Mucosa of descending colon (tissue), 3 donors: ENCODE data around the gene LSG1. TPM values are rescaled to one million over a fixed set of nuclear protein-coding genes. Genes with fewer than 3 reads are reported as not detected.
A peak's percentile ranks its signal among the peaks of the same experiment; 100 is the strongest.

Experiments
- ATAC-seq: fragments of 200-7000 bp; cut with Tn5 transposase; one replicate; pipeline ENCODE4 v1.9.1; 2020; ENCODE audit warnings: mild to moderate bottlenecking, moderate library complexity
- DNase-seq, 3 donors: peaks; one replicate each; pipeline ENCODE4 v3.0.0-alpha.2; 2020
- H3K36me3 ChIP-seq: fragments of 200-600 bp; one replicate; pipeline ENCODE4 v1.8.0; 2021; ENCODE audit warnings: low read depth, mild to moderate bottlenecking
- H3K4me1 ChIP-seq: fragments of 200-600 bp; one replicate; pipeline ENCODE4 v1.8.0; 2021; ENCODE audit warnings: low read depth, mild to moderate bottlenecking
- H3K4me3 ChIP-seq: fragments of 200-600 bp; one replicate; pipeline ENCODE4 v1.8.0; 2021; ENCODE audit warnings: mild to moderate bottlenecking
- H3K9me3 ChIP-seq: fragments of 200-600 bp; one replicate; pipeline ENCODE4 v1.8.0; 2021; ENCODE audit warnings: mild to moderate bottlenecking
- intact Hi-C, 2 donors: fragments of 100-400 bp; cut with DNase I in 1 of 2; cut with micrococcal nuclease in 1 of 2; formaldehyde crosslinking; loops; one replicate each; pipeline versions ENCODE4 v1.11.0 to v1.11.1; 2022; cut with DNase I, micrococcal nuclease
- total RNA-seq, 3 donors: library from RNA; stranded (reverse); fragmentation: NEBNext Ultra II Directional in 2 of 3; extraction: Animal tissue kit (Norgen Biotek cat#: 25700) in 2 of 3; gene quantifications; one replicate each; pipeline versions ENCODE4 v1.2.1 to v1.2.4, GENCODE V29; 2021 to 2023
- TF ChIP-seq, protein P1 (sequence below): fragments of 200-600 bp; IDR thresholded peaks from one replicate; pipeline ENCODE4 v1.8.0; 2022; ENCODE audit warnings: antibody characterized with exemption, mild to moderate bottlenecking
- donor health status: DM: no; HTN: no; CAD: no; lungs with moderate emphysema.
- donor health status: DM: no; HTN: no; CAD: no.
- donor health status: DM: no; HTN: yes; CAD: no.

The LSG1 gene
- total RNA-seq, 3 donors from 2014 or later: 34.0 to 35.6 (median 35.5) TPM

DNA sequence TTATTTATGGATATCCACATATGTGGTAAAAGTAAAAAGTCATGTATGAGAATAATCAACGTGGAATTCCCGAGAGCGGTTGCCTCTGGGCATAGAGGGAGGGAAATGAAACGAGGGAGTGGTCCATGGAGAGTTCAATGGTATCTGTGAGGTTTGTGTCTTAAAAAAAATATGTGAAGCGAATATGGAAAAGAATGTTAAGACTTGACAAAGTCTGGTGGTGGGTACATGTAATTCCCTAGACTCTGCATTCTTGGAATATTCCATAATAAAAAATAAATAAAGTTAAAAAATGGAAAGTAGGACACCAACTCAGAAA lies 42.1 kb upstream of the LSG1 start:
- no peaks in the 10 kb centered on the region for H3K4me1 ChIP-seq
- TF ChIP-seq, protein P1, sequence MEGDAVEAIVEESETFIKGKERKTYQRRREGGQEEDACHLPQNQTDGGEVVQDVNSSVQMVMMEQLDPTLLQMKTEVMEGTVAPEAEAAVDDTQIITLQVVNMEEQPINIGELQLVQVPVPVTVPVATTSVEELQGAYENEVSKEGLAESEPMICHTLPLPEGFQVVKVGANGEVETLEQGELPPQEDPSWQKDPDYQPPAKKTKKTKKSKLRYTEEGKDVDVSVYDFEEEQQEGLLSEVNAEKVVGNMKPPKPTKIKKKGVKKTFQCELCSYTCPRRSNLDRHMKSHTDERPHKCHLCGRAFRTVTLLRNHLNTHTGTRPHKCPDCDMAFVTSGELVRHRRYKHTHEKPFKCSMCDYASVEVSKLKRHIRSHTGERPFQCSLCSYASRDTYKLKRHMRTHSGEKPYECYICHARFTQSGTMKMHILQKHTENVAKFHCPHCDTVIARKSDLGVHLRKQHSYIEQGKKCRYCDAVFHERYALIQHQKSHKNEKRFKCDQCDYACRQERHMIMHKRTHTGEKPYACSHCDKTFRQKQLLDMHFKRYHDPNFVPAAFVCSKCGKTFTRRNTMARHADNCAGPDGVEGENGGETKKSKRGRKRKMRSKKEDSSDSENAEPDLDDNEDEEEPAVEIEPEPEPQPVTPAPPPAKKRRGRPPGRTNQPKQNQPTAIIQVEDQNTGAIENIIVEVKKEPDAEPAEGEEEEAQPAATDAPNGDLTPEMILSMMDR: no peak
- no peaks in the 10 kb centered on the region for H3K9me3 ChIP-seq
- DNase-seq: no peak
- intact Hi-C loops: no loop called here
- no peak for ATAC-seq
- no peaks in the 10 kb centered on the region for H3K36me3 ChIP-seq
- no peak overlapping the region for H3K4me3 ChIP-seq

DNA sequence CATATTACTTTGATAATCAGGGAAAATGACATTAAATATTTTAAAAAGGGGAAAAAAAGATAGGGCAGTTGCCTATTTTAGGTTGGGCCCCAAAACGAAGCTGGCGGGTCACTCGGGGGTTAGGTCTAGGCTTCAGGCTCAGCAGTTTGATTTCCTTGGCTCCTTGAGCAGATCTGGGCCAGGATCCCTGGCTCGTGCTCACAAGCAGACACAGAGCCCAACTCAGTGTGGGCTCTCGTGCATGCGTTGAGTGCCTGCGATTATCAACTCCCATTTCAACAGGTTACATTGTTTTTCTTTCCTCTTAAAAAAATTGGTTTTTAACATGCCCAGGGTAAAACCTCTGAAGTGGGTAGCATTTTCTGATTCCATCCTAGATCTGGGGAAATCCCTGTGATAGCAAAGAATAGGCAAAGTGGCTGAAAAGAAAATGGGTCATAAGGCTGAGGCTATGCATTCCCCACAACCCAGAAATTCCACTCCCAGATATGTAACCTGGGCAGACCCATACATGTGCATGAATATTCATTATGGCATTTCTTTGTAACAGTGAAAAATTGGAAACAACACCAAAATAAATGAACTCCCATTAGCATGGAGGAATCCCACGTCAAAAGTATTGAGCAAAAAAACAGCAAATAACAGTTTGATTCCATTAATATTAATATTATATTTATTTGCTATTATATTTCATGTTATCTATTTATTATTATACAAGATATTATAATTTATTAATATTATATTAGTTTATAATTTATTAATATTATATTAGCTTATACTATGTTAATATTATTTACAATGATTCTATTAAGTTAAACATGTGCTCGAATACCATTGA lies 41.5 kb upstream of the LSG1 start:
- Histone ChIP-seq H3K9me3 (no peaks in the 10 kb centered on the region), H3K36me3 (no peaks in the 10 kb centered on the region), H3K4me1 (no peaks in the 10 kb centered on the region), H3K4me3 (no peak overlapping the region)
- ATAC-seq (no peak), DNase-seq (no peak)
- intact Hi-C loops: no loop called here
- TF ChIP-seq, protein P1: no peak

DNA sequence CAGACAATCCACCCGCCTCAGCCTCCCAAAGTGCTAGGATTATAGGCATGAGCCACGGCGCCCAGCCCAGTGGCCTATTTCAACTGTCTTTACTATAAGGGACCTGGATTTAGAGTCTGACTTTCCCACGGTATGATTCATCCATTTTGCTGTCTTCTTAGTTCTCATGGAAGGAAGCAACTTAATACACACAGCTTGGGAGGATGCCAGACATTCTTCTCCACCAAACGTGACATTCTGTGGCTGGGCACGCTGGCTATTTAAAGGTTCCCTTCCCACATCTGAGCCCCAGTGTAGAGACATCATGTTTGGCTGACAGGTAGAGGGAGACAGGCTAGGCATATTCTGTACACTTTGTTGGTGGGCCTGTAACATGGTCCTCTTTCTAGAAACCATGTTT lies 39.9 kb upstream of the LSG1 start:
- Histone ChIP-seq H3K4me3 (no peak overlapping the region), H3K36me3 (no peaks in the 10 kb centered on the region), H3K4me1 (no peaks in the 10 kb centered on the region), H3K9me3 (no peaks in the 10 kb centered on the region)
- DNase-seq (no peak), ATAC-seq (no peak)
- TF ChIP-seq, protein P1: no peak
- intact Hi-C loops: no loop called here

DNA sequence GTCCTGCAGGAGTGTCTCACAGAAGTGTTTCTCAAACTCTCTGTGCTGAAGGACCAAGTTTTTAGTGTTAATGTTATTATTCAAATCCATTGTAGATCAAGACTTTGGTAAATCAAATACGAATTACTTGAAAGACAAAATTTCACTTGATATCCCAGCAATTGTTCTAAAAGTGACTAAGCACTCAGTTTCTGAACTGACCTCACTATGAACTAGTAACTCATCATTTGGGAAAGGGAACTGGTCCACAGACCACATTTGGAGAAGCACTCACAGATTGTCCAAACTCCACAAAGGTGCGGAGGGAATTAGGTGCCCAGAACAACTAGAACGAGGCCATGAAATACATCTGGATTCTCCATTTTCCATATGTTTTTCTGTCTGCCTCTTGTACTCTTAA lies 39.3 kb upstream of the LSG1 start:
- no peak for ATAC-seq
- no peak for DNase-seq
- Histone ChIP-seq H3K9me3 (no peaks in the 10 kb centered on the region), H3K4me3 (no peak overlapping the region), H3K36me3 (no peaks in the 10 kb centered on the region), H3K4me1 (no peaks in the 10 kb centered on the region)
- TF ChIP-seq, protein P1: no peak
- intact Hi-C loops: no loop called here

DNA sequence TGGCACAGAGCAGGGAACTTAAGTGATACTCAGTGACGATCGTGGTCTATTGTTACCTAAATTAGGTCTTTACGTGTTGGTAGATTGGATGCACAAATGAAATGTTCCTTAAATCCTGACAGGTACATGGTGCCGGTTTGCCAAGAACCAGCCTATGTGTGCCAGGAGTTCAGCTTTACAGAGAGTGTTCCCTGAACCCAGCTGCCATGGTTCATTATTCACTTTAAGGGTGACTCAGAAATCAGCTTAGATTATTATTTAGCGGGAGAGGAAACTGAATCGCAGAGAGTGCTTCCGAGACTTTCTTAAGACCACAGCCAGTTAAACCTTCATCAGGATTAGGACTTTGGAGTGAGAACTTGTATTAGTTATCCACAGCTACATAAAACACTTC lies 35.2 kb upstream of the LSG1 start:
- Histone ChIP-seq H3K36me3 (no peaks in the 10 kb centered on the region), H3K4me1 (no peaks in the 10 kb centered on the region), H3K4me3 (no peak overlapping the region), H3K9me3 (no peaks in the 10 kb centered on the region)
- no peak for DNase-seq
- peak; percentile 25 for ATAC-seq
- TF ChIP-seq, protein P1: no peak
- intact Hi-C loops: no loop called here
